GM18502 (cell line): Measurements from ENCODE around the gene KRT23.

Source experiments
- ATAC-seq: cut with Tn5 transposase; IDR thresholded peaks from one replicate; pipeline ENCODE4 v1.9.1; 2021; ENCODE audit warnings: mild to moderate bottlenecking; ENCODE audit not compliant: unreplicated experiment, poor library complexity

KRT23 gene

GRCh38 chr17:40873801-40874200 is 63.6 kb downstream of the KRT23 start:
- no peak for ATAC-seq

- no peak for ATAC-seq
These were observed 64.2 kb downstream of the KRT23 start for GRCh38 chr17:40873255-40873654.
